H9 (cell line): ENCODE measurements around the gene CFAP97D2. TPM values are rescaled to one million over a fixed set of nuclear protein-coding genes. Genes with fewer than 3 reads are reported as not detected.

Source experiments
- DNase-seq: peaks from one replicate; pipeline ENCODE4 v3.0.0-alpha.2; 2017
- H2AFZ ChIP-seq: one replicate; pipeline ENCODE4 v1.6.1; 2013; ENCODE audit warnings: mild to moderate bottlenecking, low read length, control low read depth, moderate library complexity
- H2AK5ac ChIP-seq: 2 replicates; pipeline ENCODE4 v1.6.1; 2013; ENCODE audit warnings: low read length, control low read depth, mixed read lengths; ENCODE audit not compliant: insufficient read length
- H2BK120ac ChIP-seq: one replicate; pipeline ENCODE4 v1.6.1; 2013; ENCODE audit warnings: low read depth, mild to moderate bottlenecking, low read length, control low read depth, inconsistent platforms; ENCODE audit not compliant: poor library complexity, severe bottlenecking
- H2BK12ac ChIP-seq: 2 replicates; pipeline ENCODE4 v1.6.1; 2013; ENCODE audit warnings: low read length, control low read depth, mixed read lengths, low read depth; ENCODE audit not compliant: insufficient read length
- H2BK15ac ChIP-seq: 2 replicates; pipeline ENCODE4 v1.6.1; 2013; ENCODE audit warnings: low read depth, low read length, control low read depth
- H2BK20ac ChIP-seq: one replicate; pipeline ENCODE4 v1.6.1; 2013; ENCODE audit warnings: low read depth, mild to moderate bottlenecking, low read length, control low read depth, inconsistent platforms; ENCODE audit not compliant: poor library complexity, severe bottlenecking
- H2BK5ac ChIP-seq: 2 replicates; pipeline ENCODE4 v1.6.1; 2013; ENCODE audit warnings: low read length, control low read depth, mixed read lengths; ENCODE audit not compliant: insufficient read length
- H3K14ac ChIP-seq: 2 replicates; pipeline ENCODE4 v1.6.1; 2013; ENCODE audit warnings: low read length, control low read depth; ENCODE audit not compliant: insufficient read depth
- H3K18ac ChIP-seq: 2 replicates; pipeline ENCODE4 v1.6.1; 2013; ENCODE audit warnings: low read depth, mild to moderate bottlenecking, mixed read lengths, low read length, control low read depth; ENCODE audit not compliant: insufficient read length
- H3K23ac ChIP-seq: 2 replicates; pipeline ENCODE4 v1.6.1; 2013; ENCODE audit warnings: low read length, control low read depth, mixed read lengths, low read depth; ENCODE audit not compliant: insufficient read length
- H3K23me2 ChIP-seq: 2 replicates; pipeline ENCODE4 v1.6.1; 2013; ENCODE audit warnings: low read depth, mild to moderate bottlenecking, mixed read lengths, low read length, control low read depth; ENCODE audit not compliant: insufficient read length, poor library complexity, severe bottlenecking
- H3K27ac ChIP-seq: 2 replicates; pipeline ENCODE4 v1.5.1; 2013; ENCODE audit warnings: low read length, control low read depth, mixed read lengths, low read depth; ENCODE audit not compliant: insufficient read length
- H3K27me3 ChIP-seq: 2 replicates; pipeline ENCODE4 v1.6.1; 2013; ENCODE audit warnings: low read length, control low read depth, inconsistent platforms; ENCODE audit not compliant: insufficient read depth
- H3K4ac ChIP-seq: 2 replicates; pipeline ENCODE4 v1.6.1; 2013; ENCODE audit warnings: low read depth, mild to moderate bottlenecking, control low read depth, inconsistent platforms, low read length, moderate library complexity
- H3K4me1 ChIP-seq: 2 replicates; pipeline ENCODE4 v1.6.1; 2013; ENCODE audit warnings: low read length, control low read depth, inconsistent platforms; ENCODE audit not compliant: insufficient read depth
- H3K4me2 ChIP-seq: 2 replicates; pipeline ENCODE4 v1.6.1; 2013; ENCODE audit warnings: low read length, control low read depth, mixed read lengths; ENCODE audit not compliant: insufficient read length, insufficient read depth
- H3K56ac ChIP-seq: 2 replicates; pipeline ENCODE4 v1.6.1; 2013; ENCODE audit warnings: low read depth, mild to moderate bottlenecking, mixed read lengths, low read length, control low read depth; ENCODE audit not compliant: insufficient read length
- H3K79me1 ChIP-seq: 2 replicates; pipeline ENCODE4 v1.6.1; 2013; ENCODE audit warnings: low read depth, mild to moderate bottlenecking, moderate library complexity, low read length, control low read depth, inconsistent platforms; ENCODE audit not compliant: insufficient read depth, poor library complexity, severe bottlenecking
- H3K79me2 ChIP-seq: 2 replicates; pipeline ENCODE4 v1.6.1; 2013; ENCODE audit warnings: low read length, control low read depth, inconsistent platforms; ENCODE audit not compliant: insufficient read depth
- H3K9ac ChIP-seq: 2 replicates; pipeline ENCODE4 v1.6.1; 2013; ENCODE audit warnings: low read length, control low read depth, mixed read lengths; ENCODE audit not compliant: insufficient read length; ENCODE audit errors: extremely low read depth
- H3K9me3 ChIP-seq: one replicate; pipeline ENCODE4 v1.6.1; 2013; ENCODE audit warnings: low read depth, low read length, inconsistent platforms; ENCODE audit not compliant: control insufficient read depth
- H3T11ph ChIP-seq: one replicate; pipeline ENCODE4 v1.6.1; 2013; ENCODE audit warnings: mild to moderate bottlenecking, low read length, control low read depth, inconsistent platforms
- H4K20me1 ChIP-seq: one replicate; pipeline ENCODE4 v1.6.1; 2013; ENCODE audit not compliant: control insufficient read depth, insufficient read length, insufficient read depth
- H4K5ac ChIP-seq: 2 replicates; pipeline ENCODE4 v1.6.1; 2013; ENCODE audit warnings: low read depth, mild to moderate bottlenecking, mixed read lengths, low read length, control low read depth; ENCODE audit not compliant: insufficient read length
- H4K8ac ChIP-seq: replicated peaks from 2 replicates; pipeline ENCODE4 v1.6.1; 2013; ENCODE audit warnings: low read length, control low read depth, mixed read lengths, low read depth; ENCODE audit not compliant: insufficient read length
- H4K91ac ChIP-seq: 2 replicates; pipeline ENCODE4 v1.6.1; 2013; ENCODE audit warnings: low read depth, mild to moderate bottlenecking, moderate library complexity, mixed read lengths, low read length, control low read depth; ENCODE audit not compliant: insufficient read length
- H3K27ac Mint-ChIP-seq, 3 experiments: 2 replicates in 2 of 3; 3 replicates in 1 of 3; pipeline ENCODE4 v1.8.0; 2020 to 2021; ENCODE audit warnings: mixed read lengths in 3 of 3, mild to moderate bottlenecking in 1 of 3, moderate library complexity in 1 of 3
- H3K27me3 Mint-ChIP-seq: 2 replicates; pipeline ENCODE4 v1.8.0; 2021; ENCODE audit warnings: low read depth, mild to moderate bottlenecking, moderate library complexity, mixed read lengths
- H3K36me3 Mint-ChIP-seq, 3 experiments: 2 replicates in 2 of 3; 3 replicates in 1 of 3; pipeline ENCODE4 v1.8.0; 2020 to 2021; ENCODE audit warnings: low read depth in 3 of 3, mixed read lengths in 3 of 3; ENCODE audit not compliant: insufficient read depth in 1 of 3
- H3K4me1 Mint-ChIP-seq, 2 experiments: 2 replicates each; pipeline ENCODE4 v1.8.0; 2020; ENCODE audit warnings: mixed read lengths in 2 of 2
- H3K4me3 Mint-ChIP-seq, 2 experiments: 2 replicates in 1 of 2; 3 replicates in 1 of 2; pipeline ENCODE4 v1.8.0; 2020 to 2021; ENCODE audit warnings: mild to moderate bottlenecking in 2 of 2, mixed read lengths in 2 of 2, moderate library complexity in 1 of 2
- H3K9me3 Mint-ChIP-seq, 2 experiments: 2 replicates in 1 of 2; 3 replicates in 1 of 2; pipeline ENCODE4 v1.8.0; 2020; ENCODE audit warnings: mild to moderate bottlenecking in 2 of 2, mixed read lengths in 2 of 2, moderate library complexity in 1 of 2
- CTCF ChIP-seq: fragments of 200-600 bp; sonication (generic); conservative IDR thresholded peaks from 3 replicates; pipeline ENCODE4 v1.8.0; 2021; ENCODE audit warnings: antibody characterized with exemption, mild to moderate bottlenecking
- WGBS: extraction: QIAGEN DNeasy Blood & Tissue Kit; methylation state at CpG from one replicate; pipeline ENCODE4 v1.1.7; 2013; ENCODE audit warnings: missing lambda C conversion rate, low lambda C conversion rate, mixed read lengths; ENCODE audit not compliant: insufficient read length; ENCODE audit errors: extremely low coverage; 5-methylcytosine and 5-hydroxymethylcytosine counted together
- total RNA-seq: library from RNA; stranded (reverse); gene quantifications from 2 replicates; pipeline ENCODE4 v1.2.1, GENCODE V29; 2021

The CFAP97D2 gene
- total RNA-seq, 1 experiment from 2014 or later, result not detected

DNA sequence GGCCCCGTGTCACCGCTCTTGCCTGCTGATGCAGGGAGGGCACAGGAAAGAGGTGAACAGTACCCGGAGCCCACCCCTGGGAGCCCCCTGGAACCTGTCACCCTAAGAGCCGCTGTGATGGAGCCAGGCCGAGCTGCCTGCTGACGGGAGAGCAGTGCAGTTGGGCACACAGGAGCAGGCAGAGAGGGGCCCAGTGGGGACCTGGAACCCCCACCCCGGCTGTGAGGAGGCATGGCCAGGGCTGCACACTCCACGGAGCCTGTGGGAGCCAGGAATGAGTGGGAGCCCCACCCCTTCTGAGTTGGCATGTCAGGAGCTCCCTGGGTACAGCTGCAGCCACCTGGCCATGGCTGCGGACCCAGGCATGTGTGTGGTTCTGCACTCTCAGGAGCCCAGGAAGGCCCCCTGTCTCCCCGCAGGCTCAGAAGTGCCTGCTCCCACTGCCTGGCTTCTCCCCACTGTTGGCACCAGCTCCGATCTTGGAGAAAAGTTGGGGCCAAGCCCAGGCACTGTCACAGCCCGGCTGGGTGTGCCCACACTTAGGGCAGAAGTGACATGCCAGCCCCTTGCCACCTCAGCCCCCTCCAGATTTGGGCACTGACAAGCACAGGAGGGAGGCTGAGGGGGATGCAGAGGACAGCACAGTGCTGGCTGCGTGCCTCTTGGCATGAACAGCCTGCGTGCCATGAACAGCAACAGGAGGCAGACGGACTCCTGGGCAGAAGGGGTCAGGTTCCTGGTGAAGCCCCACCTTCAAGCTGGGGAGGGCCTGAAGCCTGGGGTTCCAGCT, 6.3 kb downstream of the CFAP97D2 start:
- Mint-ChIP-seq H3K27me3 (peaks cover 7% of the 10 kb centered on the region), H3K4me3 (no peak overlapping the region), H3K9me3 (peaks cover 4 to 8% of the 10 kb centered on the region in 2 experiments; a peak in 3 of 5 replicates), H3K36me3 (no peaks in the 10 kb centered on the region), H3K4me1 (no peaks in the 10 kb centered on the region), H3K27ac (no peak overlapping the region)
- Histone ChIP-seq H3K79me2 (no peaks in the 10 kb centered on the region), H3K4me2 (no peak overlapping the region), H3K27me3 (no peaks in the 10 kb centered on the region), H2BK15ac (no peak overlapping the region), H4K91ac (no peak overlapping the region), H2BK120ac (no peak overlapping the region), H3K9me3 (no peaks in the 10 kb centered on the region), H3K23ac (no peak overlapping the region), H3K27ac (no peak overlapping the region), H4K8ac (no peak overlapping the region), H4K20me1 (no peaks in the 10 kb centered on the region), H2BK12ac (no peak overlapping the region), H2BK5ac (no peak overlapping the region), H3K79me1 (no peaks in the 10 kb centered on the region), H3K4me1 (no peaks in the 10 kb centered on the region), H3K23me2 (no peaks in the 10 kb centered on the region), H3K18ac (no peak overlapping the region), H2AK5ac (no peak overlapping the region), H3K14ac (no peak overlapping the region), H2BK20ac (no peak overlapping the region), H4K5ac (no peak overlapping the region), H2AFZ (no peak overlapping the region), H3T11ph (no peak overlapping the region), H3K4ac (no peak overlapping the region), H3K9ac (no peak overlapping the region), H3K56ac (no peak overlapping the region)
- no peak for TF ChIP-seq CTCF
- no CpG with 5 or more reads among the region's 15 CpGs for WGBS
- no peak for DNase-seq
